WERI-Rb-1 (cell line): ENCODE measurements around the gene SEMA6C.
"Not testable (repeated sequence)": the region's sequence is repeated elsewhere in the genome, so short reads cannot be mapped to it uniquely, and the experiment has no call there.

Experiments used
- DNase-seq: peaks from one replicate; pipeline ENCODE4 v3.0.0-alpha.2; 2020
- H3K27ac ChIP-seq: fragments of 250-450 bp; sonication (Bioruptor Pico); 2 replicates; pipeline ENCODE4 v1.5.1; 2020; ENCODE audit warnings: mild to moderate bottlenecking, moderate library complexity
- H3K27me3 ChIP-seq: fragments of 250-450 bp; sonication (Bioruptor Pico); 2 replicates; pipeline ENCODE4 v1.5.1; 2021; ENCODE audit warnings: mild to moderate bottlenecking, low read depth, moderate library complexity; ENCODE audit not compliant: insufficient read depth, severe bottlenecking
- H3K36me3 ChIP-seq: fragments of 250-450 bp; sonication (Bioruptor Pico); 2 replicates; pipeline ENCODE4 v1.5.1; 2020; ENCODE audit warnings: mild to moderate bottlenecking, moderate library complexity
- H3K4me3 ChIP-seq: 2 replicates; pipeline ENCODE4 v1.5.1; 2011; ENCODE audit warnings: low read depth, mild to moderate bottlenecking, control low read depth, low read length
- H3K9me3 ChIP-seq: fragments of 250-450 bp; sonication (Bioruptor Pico); 2 replicates; pipeline ENCODE4 v1.5.1; 2021; ENCODE audit warnings: mild to moderate bottlenecking, moderate library complexity; ENCODE audit not compliant: severe bottlenecking
- CTCF ChIP-seq: IDR thresholded peaks from 2 replicates; pipeline ENCODE4 v1.5.1; 2011; ENCODE audit warnings: low read depth, mild to moderate bottlenecking, control low read depth, inconsistent platforms, low read length

SEMA6C gene

DNA sequence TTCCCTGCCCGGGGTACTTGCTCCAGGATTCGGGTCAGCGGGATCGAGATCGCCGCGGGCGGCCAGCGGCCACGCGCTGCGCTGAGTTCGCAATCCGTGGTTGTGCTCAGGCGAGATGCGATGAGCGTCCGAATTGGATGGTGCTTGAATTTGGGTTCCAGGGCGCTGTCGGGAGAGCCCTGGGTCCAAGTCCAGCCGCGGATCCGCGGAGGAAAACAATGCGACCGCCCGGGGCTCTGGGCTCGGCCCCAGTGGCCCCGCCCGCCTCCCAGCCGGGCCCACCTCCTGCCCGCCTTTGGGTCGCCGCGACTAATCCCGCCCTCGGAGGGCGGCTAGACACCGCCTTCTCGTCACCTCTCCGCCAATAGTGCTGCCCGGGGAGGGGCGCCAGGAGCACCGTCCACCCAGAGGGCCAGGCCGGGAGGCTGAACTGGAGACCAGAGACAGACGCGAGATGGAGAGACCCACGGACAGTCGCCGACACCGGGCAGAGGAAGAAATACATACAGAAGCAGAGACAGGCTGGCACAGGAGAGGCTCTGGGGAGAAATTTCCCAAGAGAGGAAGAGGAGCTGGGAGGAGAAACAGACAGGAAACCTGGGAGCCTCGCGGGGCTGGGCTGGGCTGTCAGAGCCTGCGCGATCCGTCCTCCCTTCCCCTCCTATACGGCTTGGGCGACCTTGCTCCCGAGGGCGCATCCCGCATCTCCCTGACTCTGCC lies at the start of gene SEMA6C:
Gene SEMA6C, minus strand, starts transcription at position 220 of the 720 bp plus-strand sequence. CDS start 4,010 bp downstream, outside the sequence.
- Histone ChIP-seq H3K4me3 (peak within 1 kb of the TSS; percentile 73), H3K36me3 (peaks cover 29% of the 10 kb centered on the region), H3K27me3 (no peaks in the 10 kb centered on the region), H3K27ac (peak within 1 kb of the TSS; percentile 86), H3K9me3 (no peaks in the 10 kb centered on the region)
- DNase-seq: peak; percentile 100
- TF ChIP-seq CTCF: no peak

GRCh38 chr1:151194894-151195594 lies 48.6 kb upstream of the SEMA6C start:
- not testable (repeated sequence) for DNase-seq, H3K9me3 ChIP-seq, H3K27ac ChIP-seq, H3K27me3 ChIP-seq, H3K4me3 ChIP-seq, H3K36me3 ChIP-seq

GRCh38 chr1:151193856-151194255 lies 47.4 kb upstream of the SEMA6C start:
- no peak for DNase-seq
- no peak overlapping the region for H3K4me3 ChIP-seq

DNA sequence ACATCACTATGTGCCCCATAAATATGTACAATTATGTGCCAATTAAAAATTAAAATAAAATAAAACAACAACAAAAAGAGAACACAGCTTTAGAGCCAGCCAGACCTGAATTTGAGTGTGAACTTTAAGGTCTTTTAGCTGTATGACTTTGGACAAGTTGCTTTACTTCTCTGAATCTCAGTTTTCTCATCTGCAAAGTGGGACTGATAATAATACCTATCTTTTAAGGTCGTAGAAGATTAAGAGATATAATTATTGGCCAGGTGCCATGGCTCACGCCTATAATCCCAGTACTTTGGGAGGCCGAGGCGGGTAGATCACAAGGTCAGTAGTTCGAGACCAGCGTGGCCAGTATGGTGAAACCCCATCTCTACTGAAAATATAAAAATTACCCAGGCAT lies 46.9 kb upstream of the SEMA6C start:
- no peaks in the 10 kb centered on the region for H3K27me3 ChIP-seq
- no peak overlapping the region for H3K4me3 ChIP-seq
- TF ChIP-seq CTCF: no peak
- H3K9me3 ChIP-seq: no peaks in the 10 kb centered on the region
- peaks cover 4% of the 10 kb centered on the region; the same call in 1 of the 2 replicates for H3K36me3 ChIP-seq
- H3K27ac ChIP-seq: no peak overlapping the region
- no peak for DNase-seq

More at GRCh38 chr1:151193856-151194255, 47.4 kb upstream of the SEMA6C start:
- TF ChIP-seq CTCF: no peak
- H3K36me3 ChIP-seq: peaks cover 5% of the 10 kb centered on the region
- H3K9me3 ChIP-seq: no peaks in the 10 kb centered on the region
- H3K27me3 ChIP-seq: no peaks in the 10 kb centered on the region
- H3K27ac ChIP-seq: no peak overlapping the region

GRCh38 chr1:151192047-151192446 lies 45.6 kb upstream of the SEMA6C start:
- Histone ChIP-seq H3K4me3 (no peak overlapping the region), H3K36me3 (peaks cover 4% of the 10 kb centered on the region; the same call in 1 of the 2 replicates), H3K27me3 (no peaks in the 10 kb centered on the region), H3K9me3 (no peaks in the 10 kb centered on the region), H3K27ac (no peak overlapping the region)
- TF ChIP-seq CTCF: no peak
- no peak for DNase-seq

DNA sequence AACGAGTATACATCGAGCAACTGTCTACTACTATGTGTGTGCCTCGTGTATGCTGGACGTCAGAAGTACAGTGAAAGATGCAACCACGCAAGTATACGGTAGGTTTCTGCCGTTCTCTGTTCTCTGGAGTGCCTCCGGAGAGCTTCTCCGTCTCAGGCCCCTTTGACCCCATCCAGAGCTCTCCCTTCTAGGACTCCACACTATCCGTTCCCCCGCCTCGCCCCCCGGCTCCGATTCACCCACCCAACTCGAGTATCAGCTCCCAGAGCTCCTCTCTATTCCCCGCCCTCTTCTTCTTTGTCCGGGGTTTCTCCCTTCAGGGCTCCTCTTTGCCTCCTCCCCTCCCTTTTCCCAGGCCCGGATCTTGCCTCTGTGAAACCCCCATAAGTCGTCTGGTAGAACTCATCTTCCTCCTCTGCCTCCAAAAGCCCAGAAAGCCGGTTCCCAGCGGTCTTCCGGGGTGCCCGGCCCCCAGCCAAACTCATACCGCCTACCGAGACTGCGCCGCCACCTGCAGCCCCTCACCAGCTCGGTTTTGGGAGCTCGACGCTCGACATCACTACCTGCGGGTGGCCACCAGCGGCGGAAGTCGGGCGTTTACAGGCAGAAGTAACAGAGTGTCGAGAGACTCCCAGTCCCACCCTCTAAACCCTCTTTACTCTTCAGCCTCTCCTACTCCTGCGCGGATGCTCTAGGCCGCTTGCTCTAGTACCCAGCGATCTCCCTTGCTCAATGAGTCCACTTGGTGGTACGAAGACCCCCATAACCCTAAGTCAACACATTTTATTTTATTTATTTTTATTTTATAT lies 43.4 kb upstream of the SEMA6C start, which contains the start of gene VPS72:
Gene VPS72, minus strand, starts transcription at position 561 of the 809 bp plus-strand sequence. Its CDS starts 76 bp downstream, at position 485.
- TF ChIP-seq CTCF: peak; percentile 40
- H3K27ac ChIP-seq: peak within 1 kb of the TSS; percentile 93

GRCh38 chr1:151188667-151189066 lies 42.2 kb upstream of the SEMA6C start:
- H3K27ac ChIP-seq, H3K9me3 ChIP-seq, DNase-seq, H3K27me3 ChIP-seq: not testable (repeated sequence)
- Histone ChIP-seq H3K4me3 (peak overlapping the region; percentile 79), H3K36me3 (peaks cover 27% of the 10 kb centered on the region)

More for the DNA sequence above, 43.4 kb upstream of the SEMA6C start, which contains the start of gene VPS72:
- peak; percentile 99 for DNase-seq
- Histone ChIP-seq H3K4me3 (peak within 1 kb of the TSS; percentile 79), H3K9me3 (no peaks in the 10 kb centered on the region), H3K36me3 (peaks cover 15% of the 10 kb centered on the region), H3K27me3 (no peaks in the 10 kb centered on the region)
